HG03064 (cell line): ENCODE data around the gene KCNJ5.
"Not testable (repeated sequence)": the region's sequence is repeated elsewhere in the genome, so short reads cannot be mapped to it uniquely, and the experiment has no call there.

Experiments
- ATAC-seq: cut with Tn5 transposase; IDR thresholded peaks from one replicate; pipeline ENCODE4 v1.9.1; 2021; ENCODE audit warnings: low read depth; ENCODE audit not compliant: unreplicated experiment

The KCNJ5 gene

DNA sequence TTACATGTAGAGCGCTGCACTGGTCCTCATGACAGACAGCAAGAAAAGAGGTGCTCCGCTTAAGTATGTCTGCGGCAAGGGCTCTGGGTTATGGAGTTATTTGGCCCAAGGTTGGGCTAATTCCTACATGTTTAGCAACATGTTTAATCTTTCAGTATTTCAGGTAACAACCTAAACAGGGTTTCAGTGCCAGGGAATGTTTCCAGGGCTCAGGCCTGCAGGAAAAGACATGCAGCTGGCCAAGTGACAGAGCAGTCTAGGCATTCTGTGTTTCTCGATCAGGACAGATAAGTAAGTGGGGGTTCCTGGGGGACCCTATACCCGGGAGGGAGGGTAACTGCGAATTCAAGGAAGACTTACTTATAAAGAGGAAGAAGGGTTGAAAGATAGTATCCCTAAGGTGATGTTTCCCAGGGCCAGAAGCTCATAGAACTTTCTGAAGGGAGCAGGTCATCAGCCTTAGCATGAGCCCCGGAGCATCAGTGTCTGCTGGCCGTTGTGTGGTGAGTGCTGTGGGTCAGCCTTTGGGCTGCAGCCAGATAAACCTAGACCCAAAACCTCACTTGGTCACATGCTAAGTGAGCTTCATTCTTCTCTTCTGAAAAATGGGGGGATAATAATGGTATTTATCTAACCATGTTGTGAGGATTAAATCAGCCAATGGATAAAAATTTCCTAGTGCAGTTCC is 18.4 kb downstream of the KCNJ5 start:
- no peak for ATAC-seq

DNA sequence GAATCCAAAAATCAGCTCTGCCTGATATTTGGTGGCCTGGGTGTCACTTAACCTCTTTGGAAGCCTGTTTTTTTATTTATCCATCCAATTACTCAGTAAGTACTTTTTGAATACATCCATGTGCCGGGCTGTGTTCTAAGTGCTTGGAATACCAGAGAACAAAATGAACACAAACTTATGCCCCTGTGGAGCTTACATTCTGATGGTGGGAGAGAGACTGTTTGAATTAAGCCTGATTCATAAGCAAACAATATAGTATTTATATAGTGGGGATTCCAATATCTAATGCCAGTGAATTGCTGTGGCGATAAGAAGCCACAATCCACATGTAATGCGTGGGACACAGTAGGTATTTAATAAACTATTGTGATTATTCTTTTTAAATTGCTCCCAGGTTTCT is 19.4 kb downstream of the KCNJ5 start:
- ATAC-seq: no peak

GRCh38 chr11:128911239-128911638 is 20.1 kb downstream of the KCNJ5 start:
- no peak for ATAC-seq

- no peak for ATAC-seq
These were observed 20.5 kb downstream of the KCNJ5 start for GRCh38 chr11:128911701-128912100.

GRCh38 chr11:128913806-128914205 is 22.6 kb downstream of the KCNJ5 start:
- no peak for ATAC-seq

GRCh38 chr11:128914216-128915148 is 23.3 kb downstream of the KCNJ5 start:
- ATAC-seq: no peak

DNA sequence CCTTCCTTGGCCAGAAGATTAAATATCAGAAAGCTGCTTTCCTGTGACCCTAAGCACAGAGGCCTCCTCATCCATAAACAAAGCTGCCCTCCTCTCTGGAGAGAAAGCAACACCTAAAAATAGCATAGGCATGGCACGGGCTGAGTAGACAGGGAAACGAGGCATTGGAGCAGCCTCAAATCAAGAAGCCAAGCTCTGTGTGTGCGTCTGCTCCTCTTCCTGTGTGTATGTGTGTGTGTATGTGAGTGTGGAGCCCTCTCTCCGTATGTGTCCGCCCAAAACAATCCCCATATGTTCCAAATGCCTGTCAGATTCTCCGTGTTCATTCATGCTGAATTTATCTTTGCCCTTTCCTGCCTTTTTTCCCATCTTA is 24.0 kb downstream of the KCNJ5 start:
- no peak for ATAC-seq

GRCh38 chr11:128916037-128916572 is 24.9 kb downstream of the KCNJ5 start:
- no peak for ATAC-seq

GRCh38 chr11:128916681-128917080 is 25.5 kb downstream of the KCNJ5 start:
- no peak for ATAC-seq

DNA sequence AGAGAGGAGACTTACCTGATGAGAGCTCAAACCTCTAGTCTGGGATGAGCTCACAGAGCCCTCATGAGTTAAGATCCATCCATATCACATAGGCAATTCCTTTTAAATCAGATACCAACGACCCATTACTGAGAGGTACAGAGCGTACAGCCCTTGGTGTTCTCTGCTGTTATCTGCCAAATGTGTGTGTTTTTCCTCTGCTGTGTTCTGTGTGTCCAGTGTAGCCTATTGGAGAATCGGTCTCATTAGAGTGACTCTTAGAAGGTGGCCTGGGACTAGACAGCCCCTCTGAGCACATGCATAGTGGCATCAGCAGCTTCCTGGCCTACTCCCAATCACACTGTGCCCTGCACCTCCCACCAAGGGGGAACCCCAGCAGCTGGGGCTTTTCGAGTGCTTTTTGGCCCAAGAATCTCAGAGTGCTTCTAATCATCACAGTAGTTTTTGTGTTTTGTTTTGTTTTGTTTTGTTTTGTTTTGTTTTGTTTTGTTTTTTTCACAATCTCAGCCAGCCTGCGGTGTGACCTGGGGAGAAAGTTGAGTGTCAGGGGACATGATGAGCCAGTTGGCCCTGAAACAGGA is 26.1 kb downstream of the KCNJ5 start:
- no peak for ATAC-seq

DNA sequence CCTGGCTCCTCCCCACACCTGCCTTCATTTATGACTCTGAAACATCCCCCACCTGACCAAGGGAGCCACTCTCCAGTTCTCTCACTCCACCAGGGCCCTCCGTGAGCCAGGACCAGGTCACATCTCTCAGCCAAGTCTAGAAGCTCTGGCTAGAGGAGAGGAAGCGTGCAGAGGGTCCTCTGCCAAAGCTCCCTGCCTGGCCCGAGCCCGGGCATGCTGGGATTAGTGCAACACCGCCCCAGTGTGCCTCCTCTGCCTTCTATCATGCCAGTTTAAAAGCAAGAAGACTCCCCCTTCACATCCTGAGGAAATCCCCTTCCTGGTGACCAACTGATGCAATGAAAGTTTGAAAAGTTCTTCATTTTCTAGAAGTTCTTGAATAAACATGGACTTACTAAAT is 28.1 kb downstream of the KCNJ5 start:
- no peak for ATAC-seq

GRCh38 chr11:128919635-128920034 is 28.5 kb downstream of the KCNJ5 start:
- not testable (repeated sequence) for ATAC-seq

DNA sequence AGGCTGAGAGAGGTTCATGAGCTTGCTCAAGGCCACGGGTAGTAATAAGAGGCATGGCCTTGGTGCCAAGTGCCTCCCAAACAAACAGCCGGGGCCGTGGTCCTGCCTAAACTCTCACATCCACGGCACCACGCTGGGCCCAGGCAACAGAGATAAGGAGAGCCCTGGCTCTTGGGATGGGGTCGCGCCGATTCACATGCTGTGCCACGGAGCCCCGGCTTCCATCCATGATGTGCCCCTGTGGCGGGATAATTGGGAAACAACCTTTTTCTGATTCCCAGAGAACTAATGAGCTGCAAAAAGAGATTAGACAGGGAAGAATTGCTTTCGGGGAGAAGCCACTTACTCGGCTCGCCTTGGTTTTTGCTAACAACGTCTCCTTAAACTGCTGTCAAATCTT is 29.5 kb downstream of the KCNJ5 start:
- ATAC-seq: no peak

- no peak for ATAC-seq
These were observed 30.6 kb downstream of the KCNJ5 start for GRCh38 chr11:128921793-128922192.

- no peak for ATAC-seq
These were observed 32.9 kb downstream of the KCNJ5 start for GRCh38 chr11:128924104-128924503.

DNA sequence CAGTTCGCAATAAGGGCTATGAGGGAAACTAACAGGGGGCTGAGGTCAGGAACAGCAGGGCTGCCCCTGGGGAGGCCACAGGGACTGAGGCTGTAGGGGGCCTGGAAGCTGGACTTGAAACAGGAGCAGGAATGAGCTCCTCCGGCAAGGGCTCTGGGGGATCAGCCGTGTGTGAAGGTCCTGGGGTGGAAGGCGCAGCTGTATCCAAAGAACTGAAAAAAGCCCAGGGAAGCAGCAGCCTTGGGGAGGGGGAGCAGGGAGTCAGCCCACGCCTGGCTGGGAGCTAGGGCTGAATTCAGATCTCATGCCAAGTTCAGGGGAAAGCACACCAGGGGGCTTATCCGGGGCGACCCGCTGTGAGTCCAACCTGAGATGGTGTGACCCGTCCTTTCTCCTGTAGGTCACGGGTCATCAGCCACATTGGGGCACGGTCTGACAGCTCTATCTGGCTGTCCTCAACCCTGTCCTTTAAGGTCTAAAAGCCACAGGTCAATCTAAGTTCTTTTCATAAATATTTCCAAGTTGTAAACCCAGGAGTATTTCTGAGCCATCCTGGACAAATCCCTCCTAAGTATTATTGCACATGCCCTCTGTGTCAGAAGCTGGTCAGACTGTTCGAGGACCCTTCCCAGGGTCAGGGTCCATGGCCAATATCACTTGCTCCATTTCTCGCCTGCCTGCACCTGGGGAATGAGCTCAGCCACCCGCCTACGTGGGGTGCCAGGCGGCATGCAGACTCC is 33.5 kb downstream of the KCNJ5 start:
- ATAC-seq: no peak

GRCh38 chr11:128925250-128925600 is 34.1 kb downstream of the KCNJ5 start:
- no peak for ATAC-seq

GRCh38 chr11:128926000-128926399 is 34.8 kb downstream of the KCNJ5 start:
- no peak for ATAC-seq

DNA sequence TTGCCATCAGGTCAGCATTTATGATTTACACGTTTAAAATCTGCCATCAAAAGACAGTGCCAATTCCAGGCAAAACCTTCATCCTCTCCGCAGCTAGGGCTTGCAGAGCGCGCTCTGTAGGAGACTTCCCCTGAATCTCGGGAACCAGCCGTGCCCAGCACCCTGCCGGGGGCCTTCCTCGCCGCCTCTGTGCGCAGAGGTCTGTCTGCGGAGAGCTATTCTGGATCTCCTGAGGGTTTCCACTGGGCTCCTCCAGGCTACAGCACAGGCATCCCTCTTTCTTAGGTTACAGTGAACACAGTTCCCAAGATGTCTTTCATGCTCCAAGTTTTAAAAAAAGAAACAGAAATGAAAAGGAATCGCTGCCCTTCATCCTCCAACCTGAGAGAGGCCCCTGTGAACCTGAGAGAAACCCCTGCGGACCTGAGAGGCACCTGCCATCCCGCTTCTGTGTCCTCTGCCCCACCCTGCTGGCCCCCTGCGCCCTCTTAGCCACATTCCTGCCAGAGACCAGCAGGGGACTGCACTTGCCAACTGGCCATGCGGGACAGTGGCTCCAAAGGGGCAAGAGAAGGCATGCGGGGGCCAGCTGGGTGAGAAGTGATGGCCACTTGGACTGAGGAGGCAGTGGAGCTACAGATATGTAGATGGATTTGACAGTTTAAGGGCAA is 35.4 kb downstream of the KCNJ5 start:
- ATAC-seq: no peak

DNA sequence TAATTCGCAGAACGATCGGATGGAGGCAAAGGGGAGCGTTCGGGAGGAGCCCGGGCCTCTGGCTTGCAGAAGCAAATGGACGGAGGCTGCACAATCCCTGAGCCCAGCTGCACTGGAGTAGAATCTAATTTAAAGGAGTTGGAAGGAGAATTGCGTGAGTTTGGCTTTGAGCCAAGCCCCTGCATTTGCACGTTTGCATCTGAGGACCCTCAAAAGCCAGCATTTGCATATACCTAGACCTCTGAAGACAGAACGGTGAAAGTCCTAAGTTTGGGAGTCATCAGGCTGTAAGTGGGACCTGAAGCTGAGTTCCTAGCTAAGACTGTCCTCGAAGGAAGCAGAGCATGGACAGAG is 35.9 kb downstream of the KCNJ5 start:
- no peak for ATAC-seq
